KMS-11 (cell line): ENCODE results near the gene TNN.
"Not testable (repeated sequence)": the region's sequence is repeated elsewhere in the genome, so short reads cannot be mapped to it uniquely, and the experiment has no call there.

ENCODE experiments used
- H2AFZ ChIP-seq: fragments of 200-600 bp; sonication (generic); 2 replicates; pipeline ENCODE4 v1.6.1; 2016; ENCODE audit warnings: antibody characterized with exemption, mixed run types, low read depth
- H3K27ac ChIP-seq: fragments of 200-600 bp; sonication (generic); 2 replicates; pipeline ENCODE4 v1.6.1; 2016; ENCODE audit warnings: mild to moderate bottlenecking, mixed run types
- H3K27me3 ChIP-seq: fragments of 200-600 bp; sonication (generic); 2 replicates; pipeline ENCODE4 v1.6.1; 2017; ENCODE audit warnings: mild to moderate bottlenecking, low read depth, mixed run types, moderate library complexity; ENCODE audit not compliant: insufficient read depth
- H3K36me3 ChIP-seq: fragments of 200-600 bp; sonication (generic); 2 replicates; pipeline ENCODE4 v1.6.1; 2017; ENCODE audit warnings: mild to moderate bottlenecking, mixed run types; ENCODE audit not compliant: insufficient read depth
- H3K4me1 ChIP-seq: fragments of 200-600 bp; sonication (generic); 2 replicates; pipeline ENCODE4 v1.6.1; 2016; ENCODE audit warnings: mild to moderate bottlenecking, low read depth, mixed run types; ENCODE audit not compliant: poor library complexity, severe bottlenecking
- H3K4me2 ChIP-seq: fragments of 200-600 bp; sonication (generic); 2 replicates; pipeline ENCODE4 v1.7.0; 2016; ENCODE audit warnings: mild to moderate bottlenecking, mixed run types
- H3K4me3 ChIP-seq: fragments of 200-600 bp; sonication (generic); IDR thresholded peaks from 2 replicates; pipeline ENCODE4 v1.6.1; 2017; ENCODE audit warnings: low read depth, low read length, mixed read lengths; ENCODE audit not compliant: insufficient read depth
- H3K79me2 ChIP-seq: fragments of 200-600 bp; sonication (generic); 2 replicates; pipeline ENCODE4 v1.6.1; 2016; ENCODE audit warnings: low read depth, mixed run types; ENCODE audit not compliant: insufficient read depth
- H3K9ac ChIP-seq: fragments of 200-600 bp; sonication (generic); 2 replicates; pipeline ENCODE4 v1.6.1; 2016; ENCODE audit warnings: mild to moderate bottlenecking, mixed run types
- H4K20me1 ChIP-seq: fragments of 200-600 bp; sonication (generic); 2 replicates; pipeline ENCODE4 v1.6.1; 2016; ENCODE audit warnings: mild to moderate bottlenecking, mixed run types; ENCODE audit not compliant: insufficient read depth
- CTCF ChIP-seq: fragments of 200-600 bp; sonication (generic); conservative IDR thresholded peaks from 2 replicates; pipeline ENCODE4 v1.6.1; 2017; ENCODE audit warnings: low read depth, mild to moderate bottlenecking, antibody characterized with exemption, low read length, moderate library complexity, mixed read lengths

The TNN gene

GRCh38 chr1:175067362-175068106 is at the start of gene TNN:
Gene TNN (plus strand): TSS chr1:175067833. CDS start chr1:175077419, 9,586 bp downstream.
- Histone ChIP-seq H3K4me3 (no peak within 1 kb of the TSS), H3K27me3 (no peaks in the 10 kb centered on the region), H3K36me3 (no peaks in the 10 kb centered on the region), H3K4me1 (peaks cover 8% of the 10 kb centered on the region), H3K4me2 (no peak within 1 kb of the TSS), H3K79me2 (no peaks in the 10 kb centered on the region), H3K27ac (no peak within 1 kb of the TSS), H3K9ac (no peak within 1 kb of the TSS), H4K20me1 (no peaks in the 10 kb centered on the region), H2AFZ (no peak within 1 kb of the TSS)
- no peak for TF ChIP-seq CTCF

- Histone ChIP-seq H2AFZ (no peak overlapping the region), H3K4me3 (no peak overlapping the region), H3K36me3 (peaks cover 4% of the 10 kb centered on the region; the same call in 1 of the 2 replicates), H3K27me3 (no peaks in the 10 kb centered on the region), H4K20me1 (no peaks in the 10 kb centered on the region), H3K9ac (no peak overlapping the region), H3K4me2 (no peak overlapping the region), H3K79me2 (peaks cover 31% of the 10 kb centered on the region), H3K27ac (no peak overlapping the region), H3K4me1 (peaks cover 39% of the 10 kb centered on the region)
- TF ChIP-seq CTCF = no peak
These were observed 48.1 kb upstream of the TNN start for GRCh38 chr1:175019524-175019923.

- H3K27ac ChIP-seq = peak within 1 kb of the TSS; percentile 62
- TF ChIP-seq CTCF = no peak
- H3K36me3 ChIP-seq = peaks cover 2% of the 10 kb centered on the region; the same call in 1 of the 2 replicates
- peaks cover 22% of the 10 kb centered on the region for H3K4me1 ChIP-seq
- H4K20me1 ChIP-seq = no peaks in the 10 kb centered on the region
- peak within 1 kb of the TSS; percentile 100 for H3K4me3 ChIP-seq
- peak within 1 kb of the TSS; percentile 100 for H2AFZ ChIP-seq
- peak within 1 kb of the TSS; percentile 74 for H3K9ac ChIP-seq
- no peaks in the 10 kb centered on the region for H3K27me3 ChIP-seq
- peak within 1 kb of the TSS; percentile 83 for H3K4me2 ChIP-seq
- peaks cover 31% of the 10 kb centered on the region for H3K79me2 ChIP-seq
These were observed 44.4 kb upstream of the TNN start, which contains the start of gene MRPS14 for GRCh38 chr1:175023043-175023921. Gene MRPS14 (minus strand): TSS chr1:175023425. CDS start chr1:175023408, 17 bp downstream.

- Histone ChIP-seq H3K79me2 (peaks cover 31% of the 10 kb centered on the region), H3K27ac (peak overlapping the region; percentile 62), H2AFZ (peak overlapping the region; percentile 100), H3K9ac (peak overlapping the region; percentile 74), H3K4me2 (peak overlapping the region; percentile 83), H3K4me1 (peaks cover 23% of the 10 kb centered on the region)
- H3K4me3 ChIP-seq, H3K27me3 ChIP-seq, H4K20me1 ChIP-seq, H3K36me3 ChIP-seq: not testable (repeated sequence)
These were observed 43.8 kb upstream of the TNN start for GRCh38 chr1:175023922-175024242.
